Spleen (tissue), 3 donors: ENCODE results near the gene ANKFN1.

Experiments used
- POLR2A ChIP-seq, 3 donors: fragments of 450-650 bp; IDR thresholded peaks; one replicate each; pipeline ENCODE4 v1.5.1; 2017; ENCODE audit warnings: antibody characterized with exemption in 3 of 3, mild to moderate bottlenecking in 1 of 3
- POLR2AphosphoS5 ChIP-seq, 3 donors: sonication (generic); formaldehyde crosslinking; IDR thresholded peaks; one replicate each; pipeline ENCODE4 v1.5.1; 2017; ENCODE audit warnings: antibody characterized with exemption in 3 of 3

DNA sequence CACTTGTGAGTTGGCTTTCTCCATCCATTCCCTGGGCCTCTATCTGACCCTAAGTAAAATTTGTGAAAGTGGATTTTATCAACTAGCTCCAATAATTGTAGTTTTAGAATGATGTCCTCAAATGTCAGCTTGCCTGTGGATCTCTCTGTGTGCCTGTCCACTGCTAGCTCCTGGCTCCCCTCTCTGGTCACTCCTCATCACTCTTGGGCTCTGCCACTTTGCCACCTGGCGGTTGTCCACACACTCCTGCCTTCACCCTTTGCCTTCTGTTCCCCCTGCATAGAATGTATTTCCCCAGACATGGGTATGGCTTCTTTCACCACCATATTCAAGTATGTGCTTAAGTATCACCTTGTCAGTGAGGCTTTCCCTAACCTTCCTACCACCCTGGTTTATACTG is 19.8 kb downstream of the ANKFN1 start:
- TF ChIP-seq POLR2AphosphoS5 (IDR thresholded peaks at IDR 0.05) (no peak), POLR2A (IDR thresholded peaks at IDR 0.05) (no peak)
